Spleen (tissue), 11 donors: ENCODE measurements around the gene CHRM1. TPM values are rescaled to one million over a fixed set of nuclear protein-coding genes. Genes with fewer than 3 reads are reported as not detected.
"Not testable (repeated sequence)": the region's sequence is repeated elsewhere in the genome, so short reads cannot be mapped to it uniquely, and the experiment has no call there.

Source experiments
- DNase-seq: peaks from one replicate; pipeline ENCODE4 v3.0.0-alpha.2; 2020
- H3K27ac ChIP-seq, 8 donors: fragments of 200-600 bp; sonication (generic) in 7 of 8; 1 replicate in 4 of 8; 2 replicates in 4 of 8; pipeline versions ENCODE4 v1.5.0 to v1.8.0; 2016 to 2021; ENCODE audit warnings: inconsistent platforms in 4 of 8, mild to moderate bottlenecking in 4 of 8, moderate library complexity in 1 of 8
- H3K27me3 ChIP-seq, 7 donors: fragments of 200-600 bp; sonication (generic) in 6 of 7; replicated peaks in 1 of 7; 1 replicate in 4 of 7; 2 replicates in 3 of 7; pipeline versions ENCODE4 v1.5.0 to v1.8.0; 2016 to 2021; ENCODE audit warnings: inconsistent platforms in 3 of 7, mild to moderate bottlenecking in 1 of 7
- H3K36me3 ChIP-seq, 6 donors: fragments of 200-600 bp; sonication (generic) in 5 of 6; 1 replicate in 4 of 6; 2 replicates in 2 of 6; pipeline versions ENCODE4 v1.5.0 to v1.8.0; 2016 to 2021; ENCODE audit warnings: inconsistent platforms in 2 of 6
- H3K4me1 ChIP-seq, 6 donors: fragments of 200-600 bp; sonication (generic) in 5 of 6; 1 replicate in 3 of 6; 2 replicates in 3 of 6; pipeline versions ENCODE4 v1.5.0 to v1.8.0; 2016 to 2021; ENCODE audit warnings: inconsistent platforms in 3 of 6
- H3K4me3 ChIP-seq, 8 donors: fragments of 200-600 bp; sonication (generic) in 7 of 8; 1 replicate in 4 of 8; 2 replicates in 4 of 8; pipeline versions ENCODE4 v1.5.0 to v1.8.0; 2016 to 2021; ENCODE audit warnings: inconsistent platforms in 4 of 8, mild to moderate bottlenecking in 4 of 8, moderate library complexity in 2 of 8
- H3K9me3 ChIP-seq, 8 donors: fragments of 200-600 bp; sonication (generic) in 7 of 8; 1 replicate in 4 of 8; 2 replicates in 4 of 8; pipeline versions ENCODE4 v1.5.0 to v1.8.0; 2016 to 2021; ENCODE audit warnings: inconsistent platforms in 4 of 8
- POLR2A ChIP-seq, 3 donors: fragments of 450-650 bp; IDR thresholded peaks; one replicate each; pipeline ENCODE4 v1.5.1; 2017; ENCODE audit warnings: antibody characterized with exemption in 3 of 3, mild to moderate bottlenecking in 1 of 3
- POLR2AphosphoS5 ChIP-seq, 3 donors: sonication (generic); formaldehyde crosslinking; IDR thresholded peaks; one replicate each; pipeline ENCODE4 v1.5.1; 2017; ENCODE audit warnings: antibody characterized with exemption in 3 of 3
- WGBS, 5 donors: extraction: QIAGEN DNeasy Blood & Tissue Kit in 3 of 5; methylation state at CpG; one replicate each; pipeline versions ENCODE4 v1.1.5 to v1.1.7; 2013 to 2018; 5-methylcytosine and 5-hydroxymethylcytosine counted together
- intact Hi-C: fragments of 100-400 bp; cut with DNase I; formaldehyde crosslinking; loops from one replicate; pipeline ENCODE4 v1.15.0; 2023; ENCODE audit warnings: low total_unique reads
- polyA plus RNA-seq, 3 donors: library from polyadenylated mRNA; stranded (reverse); fragments of 200-250 nt; gene quantifications; one replicate each; pipeline ENCODE4 v1.2.1, GENCODE V29; 2013
- total RNA-seq, 7 donors: library from RNA; depleted of rRNA in 3 of 7; stranded (reverse); fragments of >200 nt in 3 of 7; fragmentation: NEBNext Ultra II Directional in 4 of 7; extraction: Animal tissue kit (Norgen Biotek cat#: 25700) in 4 of 7; gene quantifications; one replicate each; pipeline versions ENCODE4 v1.1.0 to v1.2.1, GENCODE V29; 2016 to 2021
- TF ChIP-seq, protein P1 (sequence below), 11 experiments: fragments of 200-600 bp in 7 of 11; fragments of 450-650 bp in 4 of 11; sonication (generic) in 4 of 11; IDR thresholded peaks in 8 of 11; conservative IDR thresholded peaks in 3 of 11; 1 replicate in 7 of 11; 2 replicates in 4 of 11; pipeline versions ENCODE4 v1.4.0 to v1.8.0; 2016 to 2021; ENCODE audit warnings: antibody characterized with exemption in 11 of 11, inconsistent platforms in 4 of 11, mild to moderate bottlenecking in 1 of 11
- donor health status: healthy with polysubstance abuse.
- donor health status: DM: no; HTN: no; CAD: no; lungs with moderate emphysema.
- donor health status: DM: no; HTN: no; CAD: no.
- donor health status: Bipolar disorder and iron deficiency.
- donor health status: healthy.
- donor health status: DM: no; HTN: no; CAD: no.
- donor health status: DM: yes; HTN: yes; CAD: no.

Gene CHRM1
- total and polyA plus RNA-seq, 10 donors: not detected

DNA sequence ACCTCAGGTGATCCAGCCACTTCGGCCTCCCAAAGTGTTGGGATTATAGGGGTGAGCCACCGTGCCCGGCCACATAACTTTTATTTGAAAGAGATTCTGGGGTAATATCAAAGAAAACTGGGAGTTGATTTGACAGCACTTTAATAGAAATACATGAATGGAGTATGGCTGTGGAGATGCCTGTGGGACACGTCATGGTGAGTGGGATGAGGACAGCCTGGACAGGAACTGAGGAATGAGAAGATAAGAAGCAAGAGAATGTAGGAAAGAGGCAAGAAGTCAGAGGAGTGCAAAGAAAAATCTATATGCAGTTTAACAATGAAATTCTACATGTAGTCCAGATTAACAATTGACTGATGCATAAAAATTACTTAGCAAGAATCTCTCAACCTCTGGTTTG lies 32.6 kb upstream of the CHRM1 start:
- H3K27me3 ChIP-seq: peaks cover 0 to 35% (median 0%) of the 10 kb centered on the region in 7 donors
- H3K27ac ChIP-seq: no peak overlapping the region
- no peak for DNase-seq
- H3K9me3 ChIP-seq: no peaks in the 10 kb centered on the region
- peaks cover 0 to 6% (median 0%) of the 10 kb centered on the region in 6 donors for H3K4me1 ChIP-seq
- 82 to 90% (median 84%) methylated on average over 4 of the region's 4 CpGs for WGBS, 5 donors
- intact Hi-C loops: no loop called here
- H3K4me3 ChIP-seq: no peak overlapping the region
- no peaks in the 10 kb centered on the region for H3K36me3 ChIP-seq
- TF ChIP-seq POLR2AphosphoS5 (IDR thresholded peaks at IDR 0.05): no peak

GRCh38 chr11:62948765-62949320 lies 27.7 kb upstream of the CHRM1 start:
- Histone ChIP-seq H3K4me1 (no peaks in the 10 kb centered on the region), H3K4me3 (no peak overlapping the region), H3K9me3 (peaks cover 0 to 8% (median 0%) of the 10 kb centered on the region in 8 donors), H3K36me3 (no peaks in the 10 kb centered on the region), H3K27me3 (peaks cover 0 to 17% (median 0%) of the 10 kb centered on the region in 7 donors), H3K27ac (no peak overlapping the region)
- intact Hi-C loops: no loop called here
- WGBS, 5 donors: 76 to 84% (median 79%) methylated on average over 7 of the region's 7 CpGs
- DNase-seq: no peak
- TF ChIP-seq POLR2A (IDR thresholded peaks at IDR 0.05): no peak

- 89 to 97% (median 94%) methylated on average over 10 of the region's 10 CpGs for WGBS, 5 donors
- H3K4me3 ChIP-seq, DNase-seq, H3K36me3 ChIP-seq, H3K27ac ChIP-seq, H3K9me3 ChIP-seq, H3K4me1 ChIP-seq, intact Hi-C loops, H3K27me3 ChIP-seq: not testable (repeated sequence)
Observed at GRCh38 chr11:62945538-62945937, 24.4 kb upstream of the CHRM1 start.

- H3K9me3 ChIP-seq, DNase-seq, H3K4me1 ChIP-seq, H3K36me3 ChIP-seq, H3K27ac ChIP-seq, intact Hi-C loops, H3K27me3 ChIP-seq, H3K4me3 ChIP-seq: not testable (repeated sequence)
- WGBS, 5 donors: 83 to 91% (median 84%) methylated on average over 2 of the region's 2 CpGs
Observed at GRCh38 chr11:62937528-62937927, 16.4 kb upstream of the CHRM1 start.

GRCh38 chr11:62934496-62934785 lies 13.3 kb upstream of the CHRM1 start:
- no peak overlapping the region for H3K27ac ChIP-seq
- WGBS, 5 donors: 6 to 24% (median 14%) methylated on average over 1 of the region's 1 CpG
- TF ChIP-seq POLR2A (IDR thresholded peaks at IDR 0.05) (no peak), POLR2AphosphoS5 (IDR thresholded peaks at IDR 0.05) (no peak)
- TF ChIP-seq, protein P1, sequence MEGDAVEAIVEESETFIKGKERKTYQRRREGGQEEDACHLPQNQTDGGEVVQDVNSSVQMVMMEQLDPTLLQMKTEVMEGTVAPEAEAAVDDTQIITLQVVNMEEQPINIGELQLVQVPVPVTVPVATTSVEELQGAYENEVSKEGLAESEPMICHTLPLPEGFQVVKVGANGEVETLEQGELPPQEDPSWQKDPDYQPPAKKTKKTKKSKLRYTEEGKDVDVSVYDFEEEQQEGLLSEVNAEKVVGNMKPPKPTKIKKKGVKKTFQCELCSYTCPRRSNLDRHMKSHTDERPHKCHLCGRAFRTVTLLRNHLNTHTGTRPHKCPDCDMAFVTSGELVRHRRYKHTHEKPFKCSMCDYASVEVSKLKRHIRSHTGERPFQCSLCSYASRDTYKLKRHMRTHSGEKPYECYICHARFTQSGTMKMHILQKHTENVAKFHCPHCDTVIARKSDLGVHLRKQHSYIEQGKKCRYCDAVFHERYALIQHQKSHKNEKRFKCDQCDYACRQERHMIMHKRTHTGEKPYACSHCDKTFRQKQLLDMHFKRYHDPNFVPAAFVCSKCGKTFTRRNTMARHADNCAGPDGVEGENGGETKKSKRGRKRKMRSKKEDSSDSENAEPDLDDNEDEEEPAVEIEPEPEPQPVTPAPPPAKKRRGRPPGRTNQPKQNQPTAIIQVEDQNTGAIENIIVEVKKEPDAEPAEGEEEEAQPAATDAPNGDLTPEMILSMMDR (IDR thresholded peaks at IDR 0.05 in 8 of 11, conservative IDR thresholded peaks at IDR 0.05 in 3 of 11): no peak
- no peaks in the 10 kb centered on the region for H3K4me1 ChIP-seq
- intact Hi-C loops: no loop called here
- H3K36me3 ChIP-seq: no peaks in the 10 kb centered on the region
- no peak for DNase-seq
- H3K9me3 ChIP-seq: no peaks in the 10 kb centered on the region
- no peak overlapping the region for H3K4me3 ChIP-seq
- H3K27me3 ChIP-seq: peaks cover 0 to 26% (median 0%) of the 10 kb centered on the region in 7 donors

DNA sequence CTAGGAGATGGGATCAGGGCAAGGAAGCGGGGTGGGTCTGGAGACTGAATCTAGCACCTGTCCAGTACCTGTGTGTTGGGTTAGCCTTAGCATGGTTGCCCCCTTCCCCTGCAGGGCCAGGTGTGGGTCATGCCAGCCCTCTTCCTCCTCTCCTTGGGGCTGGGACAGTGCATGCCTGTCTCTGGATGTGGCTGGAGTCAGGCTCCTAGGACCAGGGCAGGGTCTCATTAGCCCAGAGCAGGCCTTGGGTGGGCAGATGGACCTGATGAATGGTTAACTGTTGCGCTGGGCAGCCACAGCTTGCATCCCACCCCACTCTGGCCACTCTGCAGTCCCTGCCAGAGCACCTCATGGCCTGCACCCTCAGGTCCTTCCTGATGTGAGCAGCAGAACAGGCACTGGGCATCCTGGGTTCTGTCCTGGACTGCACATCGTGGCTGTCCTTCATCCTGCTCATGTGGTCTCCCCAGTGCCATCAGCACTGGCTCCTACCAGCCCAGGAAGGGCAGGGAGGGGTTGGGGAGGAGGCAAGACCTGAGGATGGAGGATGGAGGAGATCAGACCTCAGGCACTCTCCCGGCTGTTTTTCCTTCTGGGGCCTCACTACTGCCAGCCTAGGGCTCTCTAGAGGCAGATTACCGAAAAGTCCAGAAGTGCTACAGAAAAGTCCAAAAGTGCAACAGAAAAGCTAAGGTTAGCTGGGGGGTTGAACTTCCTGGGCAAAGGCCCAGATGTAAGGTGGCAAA lies 12.8 kb upstream of the CHRM1 start:
- Histone ChIP-seq H3K4me1 (no peaks in the 10 kb centered on the region), H3K27me3 (peaks cover 0 to 31% (median 0%) of the 10 kb centered on the region in 7 donors), H3K36me3 (no peaks in the 10 kb centered on the region), H3K4me3 (no peak overlapping the region), H3K9me3 (no peaks in the 10 kb centered on the region), H3K27ac (no peak overlapping the region)
- TF ChIP-seq, protein P1 (IDR thresholded peaks at IDR 0.05 in 8 of 11, conservative IDR thresholded peaks at IDR 0.05 in 3 of 11): no peak
- TF ChIP-seq POLR2AphosphoS5 (IDR thresholded peaks at IDR 0.05): no peak
- no peak for TF ChIP-seq POLR2A (IDR thresholded peaks at IDR 0.05)
- intact Hi-C loops: no loop called here
- WGBS, 5 donors: 81 to 91% (median 89%) methylated on average over 4 to 5 of the region's 5 CpGs
- DNase-seq: no peak
